Mesothelial cell of epicardium (in vitro differentiated cells): ENCODE data around the gene CLPTM1L. TPM values are rescaled to one million over a fixed set of nuclear protein-coding genes. Genes with fewer than 3 reads are reported as not detected.

Experiments used
- DNase-seq, 2 experiments: peaks; one replicate each; pipeline ENCODE4 v3.0.0; 2021; ENCODE audit warnings: low spot score in 2 of 2; ENCODE audit not compliant: unreplicated experiment in 2 of 2
- H3K27ac Mint-ChIP-seq: 2 replicates; pipeline ENCODE4 v1.8.0; 2021; ENCODE audit warnings: mixed read lengths
- H3K27me3 Mint-ChIP-seq: 2 replicates; pipeline ENCODE4 v1.8.0; 2021; ENCODE audit warnings: low read depth, mixed read lengths
- H3K36me3 Mint-ChIP-seq: 2 replicates; pipeline ENCODE4 v1.8.0; 2021; ENCODE audit warnings: mixed read lengths
- H3K4me1 Mint-ChIP-seq: 2 replicates; pipeline ENCODE4 v1.8.0; 2021; ENCODE audit warnings: mixed read lengths
- H3K4me3 Mint-ChIP-seq: 2 replicates; pipeline ENCODE4 v1.8.0; 2021; ENCODE audit warnings: mild to moderate bottlenecking, moderate library complexity, mixed read lengths
- H3K9me3 Mint-ChIP-seq: 2 replicates; pipeline ENCODE4 v1.8.0; 2021; ENCODE audit warnings: mixed read lengths
- total RNA-seq: library from RNA; stranded (reverse); gene quantifications from 3 replicates; pipeline ENCODE4 v1.2.1, GENCODE V29; 2021
- TF ChIP-seq, protein P1 (sequence below): fragments of 200-600 bp; sonication (generic); IDR thresholded peaks from one replicate; pipeline ENCODE4 v1.5.0; 2021; ENCODE audit warnings: antibody characterized with exemption; ENCODE audit not compliant: unreplicated experiment

Gene CLPTM1L
- total RNA-seq, 1 donor from 2014 or later: 83.7 TPM

DNA sequence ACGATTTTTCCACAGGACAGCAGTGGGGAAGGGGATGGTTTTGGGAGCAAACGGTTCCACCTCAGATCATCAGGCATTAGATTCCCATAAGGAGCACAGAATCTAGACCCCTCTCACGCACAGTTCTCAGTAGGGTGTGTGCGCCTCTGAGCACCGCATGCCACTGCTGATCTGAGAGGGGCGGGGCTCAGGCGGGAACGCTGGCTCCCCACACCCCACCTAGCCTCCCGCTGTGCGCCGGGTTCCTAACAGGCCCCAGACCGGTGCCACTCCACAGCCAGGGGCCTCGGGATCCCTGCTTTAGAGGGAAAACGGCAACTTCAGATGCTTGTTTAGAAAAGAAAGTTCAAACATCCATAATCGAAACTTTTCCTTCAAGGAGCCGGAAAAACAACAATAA, 70.4 kb downstream of the CLPTM1L start:
- Mint-ChIP-seq H3K4me1 (no peaks in the 10 kb centered on the region), H3K36me3 (no peaks in the 10 kb centered on the region), H3K27me3 (peaks cover 2% of the 10 kb centered on the region), H3K4me3 (no peak overlapping the region), H3K9me3 (no peaks in the 10 kb centered on the region), H3K27ac (no peak overlapping the region)
- TF ChIP-seq, protein P1, sequence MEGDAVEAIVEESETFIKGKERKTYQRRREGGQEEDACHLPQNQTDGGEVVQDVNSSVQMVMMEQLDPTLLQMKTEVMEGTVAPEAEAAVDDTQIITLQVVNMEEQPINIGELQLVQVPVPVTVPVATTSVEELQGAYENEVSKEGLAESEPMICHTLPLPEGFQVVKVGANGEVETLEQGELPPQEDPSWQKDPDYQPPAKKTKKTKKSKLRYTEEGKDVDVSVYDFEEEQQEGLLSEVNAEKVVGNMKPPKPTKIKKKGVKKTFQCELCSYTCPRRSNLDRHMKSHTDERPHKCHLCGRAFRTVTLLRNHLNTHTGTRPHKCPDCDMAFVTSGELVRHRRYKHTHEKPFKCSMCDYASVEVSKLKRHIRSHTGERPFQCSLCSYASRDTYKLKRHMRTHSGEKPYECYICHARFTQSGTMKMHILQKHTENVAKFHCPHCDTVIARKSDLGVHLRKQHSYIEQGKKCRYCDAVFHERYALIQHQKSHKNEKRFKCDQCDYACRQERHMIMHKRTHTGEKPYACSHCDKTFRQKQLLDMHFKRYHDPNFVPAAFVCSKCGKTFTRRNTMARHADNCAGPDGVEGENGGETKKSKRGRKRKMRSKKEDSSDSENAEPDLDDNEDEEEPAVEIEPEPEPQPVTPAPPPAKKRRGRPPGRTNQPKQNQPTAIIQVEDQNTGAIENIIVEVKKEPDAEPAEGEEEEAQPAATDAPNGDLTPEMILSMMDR: no peak
- DNase-seq: no peak

DNA sequence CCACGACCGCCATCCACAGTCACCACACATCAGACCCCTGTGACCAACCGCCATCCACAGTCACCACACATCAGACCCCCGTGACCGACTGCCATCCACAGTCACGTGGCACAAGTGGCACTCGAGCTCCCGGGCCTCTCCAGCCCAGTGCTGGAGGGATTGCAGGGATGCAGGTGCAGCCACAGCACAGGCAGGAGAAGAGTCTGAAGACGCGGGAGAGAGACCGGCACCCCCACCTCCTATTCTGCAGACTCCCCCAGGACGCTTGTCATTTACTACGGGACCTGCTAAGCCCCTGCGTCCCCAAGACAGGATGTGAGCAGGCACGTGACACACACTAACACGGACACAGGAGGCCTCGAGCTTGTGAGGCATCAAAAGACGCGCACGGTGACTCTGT, 71.2 kb downstream of the CLPTM1L start:
- H3K27ac Mint-ChIP-seq: no peak overlapping the region
- no peaks in the 10 kb centered on the region for H3K9me3 Mint-ChIP-seq
- no peak for DNase-seq
- no peaks in the 10 kb centered on the region for H3K36me3 Mint-ChIP-seq
- H3K4me1 Mint-ChIP-seq: no peaks in the 10 kb centered on the region
- H3K4me3 Mint-ChIP-seq: no peak overlapping the region
- H3K27me3 Mint-ChIP-seq: peaks cover 2% of the 10 kb centered on the region
- TF ChIP-seq, protein P1: no peak

DNA sequence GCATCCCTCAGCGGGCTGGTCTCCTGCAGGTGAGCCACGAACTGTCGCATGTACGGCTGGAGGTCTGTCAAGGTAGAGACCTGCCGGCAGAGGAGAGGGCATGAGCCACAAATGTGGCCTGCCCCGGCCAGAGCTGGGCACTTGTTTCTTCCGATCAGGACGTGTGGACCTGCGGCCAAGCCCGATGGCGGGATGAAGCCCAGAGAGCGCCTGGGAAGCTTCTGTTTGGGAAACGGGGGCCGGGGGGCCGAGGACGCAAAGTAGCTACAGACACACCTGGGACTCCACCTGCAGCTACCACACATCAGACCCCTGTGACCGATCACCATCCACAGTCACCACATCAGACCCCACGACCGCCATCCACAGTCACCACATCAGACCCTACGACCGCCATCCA, 72.7 kb downstream of the CLPTM1L start:
- peaks cover 2% of the 10 kb centered on the region for H3K27me3 Mint-ChIP-seq
- no peak overlapping the region for H3K4me3 Mint-ChIP-seq
- no peak overlapping the region for H3K27ac Mint-ChIP-seq
- no peak for DNase-seq
- H3K36me3 Mint-ChIP-seq: no peaks in the 10 kb centered on the region
- no peaks in the 10 kb centered on the region for H3K4me1 Mint-ChIP-seq
- TF ChIP-seq, protein P1: no peak
- H3K9me3 Mint-ChIP-seq: no peaks in the 10 kb centered on the region

DNA sequence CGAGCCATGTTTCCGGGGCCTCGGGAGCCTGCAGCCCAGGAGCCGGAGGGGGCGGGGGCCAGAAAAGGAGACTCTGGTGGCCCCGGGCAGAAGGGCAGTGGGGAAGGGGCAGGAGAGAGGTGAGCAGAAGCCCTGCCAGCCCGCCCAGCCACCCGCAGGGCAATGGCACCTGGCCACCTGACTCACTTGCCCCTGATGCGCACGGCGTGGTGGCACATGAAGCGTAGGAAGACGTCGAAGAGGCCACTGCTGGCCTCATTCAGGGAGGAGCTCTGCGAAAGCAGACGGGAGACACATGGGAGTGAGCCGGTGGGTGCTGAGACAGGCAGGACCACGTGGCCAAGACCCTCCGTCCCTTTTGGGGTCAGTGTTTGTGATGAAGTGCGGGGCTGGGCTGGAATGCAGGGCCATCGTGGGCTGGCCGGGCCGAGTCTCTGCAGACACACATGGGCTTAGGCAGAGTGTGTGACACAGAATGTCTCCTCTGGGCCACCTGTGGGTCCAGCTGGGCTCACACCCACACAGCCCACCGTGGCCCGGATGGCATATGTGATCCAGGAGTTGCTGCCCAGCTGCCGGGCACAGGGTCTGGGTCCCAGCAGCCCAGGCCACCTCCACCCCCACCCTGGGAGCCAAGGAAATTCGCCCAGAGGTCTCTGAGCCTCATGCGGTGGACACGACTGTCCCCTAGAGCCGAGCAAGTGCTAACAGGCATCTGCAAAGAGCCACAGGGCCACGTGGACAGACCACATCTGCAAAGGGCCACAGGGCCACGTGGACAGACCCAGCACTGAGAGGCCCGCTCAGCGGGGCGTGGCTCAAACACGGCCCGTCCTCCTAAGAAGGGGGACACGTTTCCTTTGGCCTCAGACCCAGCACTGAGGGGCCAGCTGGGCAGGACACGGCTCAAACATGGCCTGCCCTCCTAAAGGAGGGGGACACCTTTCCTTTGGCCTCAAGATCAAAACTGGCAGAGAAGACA, 73.7 kb downstream of the CLPTM1L start:
- no peak for DNase-seq
- Mint-ChIP-seq H3K36me3 (no peaks in the 10 kb centered on the region), H3K27me3 (no peaks in the 10 kb centered on the region), H3K9me3 (no peaks in the 10 kb centered on the region), H3K27ac (no peak overlapping the region), H3K4me1 (no peaks in the 10 kb centered on the region), H3K4me3 (no peak overlapping the region)
- TF ChIP-seq, protein P1: no peak

DNA sequence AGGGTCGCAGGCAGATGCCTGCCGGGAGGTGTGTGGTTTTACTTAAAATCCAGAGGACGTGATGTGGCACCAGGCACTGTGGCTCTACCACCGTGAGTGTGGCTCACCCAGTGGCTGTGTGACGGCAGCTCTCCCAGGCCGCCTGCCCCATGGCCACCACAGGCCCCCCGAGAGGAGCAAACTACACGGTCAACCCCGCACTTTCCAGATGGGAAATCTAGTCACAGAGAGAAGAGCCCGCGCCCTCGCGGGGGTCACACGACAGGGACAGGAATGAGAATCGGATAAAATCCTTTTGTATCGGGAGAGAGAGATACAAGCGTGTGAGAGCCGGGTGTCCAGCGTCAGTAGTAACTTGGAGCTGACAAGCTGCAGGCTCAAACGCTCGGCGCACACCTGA, 74.5 kb downstream of the CLPTM1L start:
- TF ChIP-seq, protein P1: no peak
- H3K27ac Mint-ChIP-seq: no peak overlapping the region

More for the DNA sequence above, 74.5 kb downstream of the CLPTM1L start:
- no peaks in the 10 kb centered on the region for H3K9me3 Mint-ChIP-seq
- no peaks in the 10 kb centered on the region for H3K27me3 Mint-ChIP-seq
- no peak overlapping the region for H3K4me3 Mint-ChIP-seq
- H3K4me1 Mint-ChIP-seq: no peaks in the 10 kb centered on the region
- H3K36me3 Mint-ChIP-seq: no peaks in the 10 kb centered on the region
- no peak for DNase-seq
